HG03060 (cell line): Measurements from ENCODE around the gene FERMT2.

ENCODE experiments used
- ATAC-seq: cut with Tn5 transposase; IDR thresholded peaks from one replicate; pipeline ENCODE4 v1.9.1; 2021; ENCODE audit warnings: low read depth, moderate number of reproducible peaks; ENCODE audit not compliant: unreplicated experiment

Gene FERMT2, protein sequence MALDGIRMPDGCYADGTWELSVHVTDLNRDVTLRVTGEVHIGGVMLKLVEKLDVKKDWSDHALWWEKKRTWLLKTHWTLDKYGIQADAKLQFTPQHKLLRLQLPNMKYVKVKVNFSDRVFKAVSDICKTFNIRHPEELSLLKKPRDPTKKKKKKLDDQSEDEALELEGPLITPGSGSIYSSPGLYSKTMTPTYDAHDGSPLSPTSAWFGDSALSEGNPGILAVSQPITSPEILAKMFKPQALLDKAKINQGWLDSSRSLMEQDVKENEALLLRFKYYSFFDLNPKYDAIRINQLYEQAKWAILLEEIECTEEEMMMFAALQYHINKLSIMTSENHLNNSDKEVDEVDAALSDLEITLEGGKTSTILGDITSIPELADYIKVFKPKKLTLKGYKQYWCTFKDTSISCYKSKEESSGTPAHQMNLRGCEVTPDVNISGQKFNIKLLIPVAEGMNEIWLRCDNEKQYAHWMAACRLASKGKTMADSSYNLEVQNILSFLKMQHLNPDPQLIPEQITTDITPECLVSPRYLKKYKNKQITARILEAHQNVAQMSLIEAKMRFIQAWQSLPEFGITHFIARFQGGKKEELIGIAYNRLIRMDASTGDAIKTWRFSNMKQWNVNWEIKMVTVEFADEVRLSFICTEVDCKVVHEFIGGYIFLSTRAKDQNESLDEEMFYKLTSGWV

DNA sequence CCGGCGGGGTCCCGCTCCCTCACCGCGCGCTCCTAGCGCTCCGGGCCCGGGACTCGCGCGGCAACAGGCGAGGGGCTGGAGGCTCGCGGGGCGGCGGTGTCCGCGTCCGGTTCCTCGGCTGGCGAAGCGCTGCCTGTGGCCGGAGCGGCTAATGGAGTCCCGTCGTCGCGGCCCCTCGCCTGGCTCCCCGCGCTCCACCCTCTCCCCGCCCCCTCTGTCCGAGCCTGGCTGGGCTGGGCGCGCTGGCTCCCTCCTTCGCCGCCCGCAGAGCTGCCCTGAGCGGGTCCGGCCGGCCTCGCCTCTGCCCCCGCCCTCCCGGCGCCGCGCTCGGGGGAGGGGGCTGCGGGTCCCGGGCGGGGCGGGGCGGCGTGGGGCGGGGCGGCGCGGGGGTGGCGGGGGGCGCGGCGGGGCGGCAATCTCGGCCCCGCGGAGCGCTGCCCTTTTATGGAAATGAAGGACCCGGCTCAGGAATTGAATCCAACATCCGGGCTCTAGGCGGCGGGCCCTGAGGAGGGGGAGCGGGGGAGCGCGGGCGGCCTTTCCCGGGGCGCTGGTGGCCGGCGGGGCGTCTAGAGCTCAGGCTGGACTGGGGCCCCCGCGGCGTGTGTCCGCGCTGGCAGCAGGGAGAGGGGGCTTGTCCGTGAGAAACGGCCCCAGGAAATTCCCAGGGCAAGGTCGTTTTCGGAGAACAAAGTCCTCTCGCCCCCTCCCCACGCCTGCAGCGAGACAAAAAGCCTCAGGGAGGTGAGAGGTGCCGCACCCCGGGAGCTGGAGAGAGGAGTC is at the start of gene FERMT2:
Gene FERMT2 (minus strand): TSS at position 153 of the 783 bp plus-strand sequence. CDS start 482 bp downstream, outside the sequence.
- ATAC-seq: no peak

DNA sequence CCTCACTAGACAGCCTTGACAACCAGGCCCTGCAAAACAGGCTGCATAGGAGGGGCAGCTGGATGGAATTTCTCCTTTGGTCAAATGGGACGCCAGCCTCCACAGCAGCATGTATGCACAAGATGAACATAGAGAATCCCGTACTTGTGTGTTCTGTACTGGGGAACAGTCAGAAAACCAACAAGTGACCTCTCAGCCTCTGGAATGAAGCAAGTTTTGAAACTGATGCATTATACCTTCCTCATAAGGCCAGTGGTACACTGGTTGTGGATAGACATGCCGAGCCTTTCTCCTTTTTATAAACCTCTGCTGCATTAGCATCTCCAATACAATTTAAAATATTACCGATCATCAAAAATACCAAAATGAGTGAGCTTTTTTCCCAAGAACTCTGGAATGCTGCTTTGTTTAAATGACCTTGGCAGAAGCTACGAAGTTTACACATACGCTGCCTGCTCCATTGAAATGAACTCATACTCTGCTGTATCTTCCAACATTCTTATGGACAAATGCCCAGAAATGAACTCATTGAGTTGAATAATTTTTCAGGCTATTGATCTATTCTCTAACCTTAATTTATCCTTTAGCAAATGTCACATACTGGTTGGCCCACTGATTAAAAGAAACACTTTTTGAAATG is 47.6 kb upstream of the FERMT2 start:
- ATAC-seq: no peak

DNA sequence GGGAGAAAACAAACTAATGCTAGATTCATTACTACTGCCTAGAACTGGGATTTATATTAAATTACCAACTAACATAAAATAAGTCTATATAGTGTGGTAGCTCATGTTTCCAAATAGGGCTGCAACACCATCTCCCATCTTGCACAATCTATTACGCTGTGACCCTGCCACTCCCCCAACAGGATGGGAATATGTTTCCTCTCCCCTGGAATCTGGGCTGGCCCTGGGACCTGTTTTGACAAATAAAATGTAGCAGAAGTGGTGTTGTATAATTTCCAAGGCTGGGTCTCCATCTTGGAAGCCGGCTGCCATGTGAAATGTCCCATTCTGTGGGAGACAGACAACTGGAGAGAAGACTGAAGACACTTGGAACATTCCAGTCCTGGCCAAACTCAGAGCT is 45.6 kb upstream of the FERMT2 start:
- no peak for ATAC-seq

DNA sequence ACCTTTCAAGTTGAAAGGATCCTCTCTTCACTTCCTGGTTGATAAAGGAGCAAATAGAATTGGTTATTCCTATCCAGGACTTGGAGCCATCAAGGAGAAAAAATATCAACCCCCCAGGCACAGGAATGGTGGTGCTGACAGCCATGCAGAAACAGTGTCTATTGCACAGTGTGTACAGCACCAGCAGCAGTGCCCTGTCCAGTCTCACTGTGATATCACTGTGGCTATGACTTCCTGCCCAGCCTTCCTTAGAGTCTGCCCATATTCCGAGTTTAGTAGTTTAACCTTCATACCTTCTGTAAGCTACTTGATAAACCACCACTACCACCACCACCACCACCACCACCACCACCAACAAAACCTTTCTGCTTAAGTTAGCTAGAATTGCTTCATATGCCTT is 45.1 kb upstream of the FERMT2 start:
- ATAC-seq: no peak

DNA sequence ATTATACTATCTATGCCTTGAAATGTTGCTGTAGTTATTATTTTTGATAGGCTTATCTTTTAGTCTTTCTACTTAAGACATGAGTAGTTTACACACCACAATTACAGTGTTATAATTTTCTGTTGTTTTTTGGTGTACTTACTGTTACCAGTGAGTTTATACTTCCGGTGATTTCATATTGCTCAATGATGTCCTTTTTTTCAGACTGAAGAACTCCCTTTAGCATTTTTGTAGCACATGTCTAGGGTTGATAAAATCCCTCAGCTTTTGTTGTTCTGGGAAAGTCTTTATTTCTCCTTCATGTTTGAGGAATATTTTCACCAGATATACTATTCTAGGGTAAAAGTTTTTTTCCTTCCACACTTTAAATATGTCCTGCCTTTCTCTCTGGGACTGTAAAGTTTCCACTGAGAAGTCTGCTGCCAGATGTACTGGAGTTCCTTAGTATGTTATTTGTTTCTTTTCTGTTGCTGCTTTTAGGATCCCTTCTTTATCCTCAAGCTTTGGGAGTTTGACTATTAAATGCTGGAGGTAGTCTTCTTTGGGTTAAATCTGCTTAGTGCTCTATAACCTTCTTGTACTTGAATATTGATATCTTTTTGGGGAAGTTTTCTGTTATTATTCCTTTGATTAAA is 41.5 kb upstream of the FERMT2 start:
- ATAC-seq: no peak

DNA sequence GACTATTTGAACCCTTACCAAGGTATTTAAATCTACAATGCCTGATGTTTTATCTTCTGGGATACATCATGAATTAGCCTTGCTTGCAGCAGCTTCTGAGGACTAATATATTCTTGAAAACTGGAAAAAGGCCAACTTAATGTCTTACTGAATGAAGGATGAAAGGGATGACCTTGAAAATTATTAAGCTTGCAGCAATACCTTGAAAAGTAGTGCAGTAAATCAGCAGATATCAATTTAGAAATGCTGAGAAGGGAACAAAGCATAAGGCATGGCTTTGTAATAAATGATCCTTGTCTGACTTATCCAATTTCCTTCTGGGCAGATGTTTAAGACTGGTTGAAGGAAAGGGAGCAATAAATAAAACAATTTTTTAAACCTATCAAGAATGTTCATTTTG is 37.3 kb upstream of the FERMT2 start:
- no peak for ATAC-seq

DNA sequence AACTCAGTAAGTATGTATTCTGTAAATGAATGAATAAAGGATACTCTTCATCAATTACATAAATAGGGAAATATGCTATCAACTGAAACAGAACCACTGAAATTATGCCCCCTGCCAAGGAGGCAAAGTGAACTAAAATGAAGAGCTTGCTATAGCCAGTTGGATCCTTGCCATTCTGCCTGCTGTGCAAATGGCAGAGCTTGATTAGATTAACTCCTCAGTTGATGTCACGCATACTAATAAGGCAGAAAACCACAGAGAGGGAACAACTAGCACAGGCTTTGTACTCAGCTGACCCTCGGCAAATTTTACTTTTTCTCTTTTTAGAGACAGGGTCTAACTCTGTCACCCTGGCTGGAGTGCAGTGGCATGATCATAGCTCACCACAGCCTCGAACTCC is 36.7 kb upstream of the FERMT2 start:
- no peak for ATAC-seq

DNA sequence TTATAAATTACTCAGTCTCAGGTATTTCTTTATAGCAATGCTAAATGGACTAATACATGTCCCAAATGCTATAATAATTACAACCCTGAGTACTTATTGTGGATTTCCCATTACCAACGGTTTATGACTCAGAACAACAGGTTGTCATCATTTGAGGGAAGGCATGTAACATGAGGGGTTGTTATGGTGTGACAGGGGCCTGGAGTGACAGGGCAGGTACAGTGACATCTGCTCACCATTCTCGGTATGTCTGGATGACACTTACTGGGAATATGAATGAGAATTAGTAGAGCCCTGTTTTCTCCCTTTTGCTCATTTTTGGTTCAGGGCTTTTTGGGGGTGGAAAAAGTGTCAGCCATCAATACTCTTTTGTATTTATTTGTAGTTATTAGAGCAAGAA is 36.2 kb upstream of the FERMT2 start:
- ATAC-seq: no peak

DNA sequence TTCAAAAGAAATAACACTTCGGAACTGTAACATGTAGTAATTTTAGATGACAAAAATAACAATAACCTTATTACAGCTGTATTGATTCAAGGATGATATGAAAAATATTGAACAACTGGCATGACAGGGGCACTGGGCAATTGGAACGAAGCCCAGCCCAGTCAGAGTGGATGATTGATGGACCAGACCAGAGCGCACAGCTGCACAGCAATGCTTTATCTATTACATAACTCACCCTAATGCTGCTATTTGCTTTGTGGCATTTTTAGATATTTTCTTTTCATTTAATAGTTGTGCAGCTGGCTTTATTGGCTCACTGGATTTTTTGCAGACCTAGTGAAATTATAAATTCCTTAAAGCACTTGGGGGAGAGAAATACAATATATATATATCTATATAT is 26.9 kb upstream of the FERMT2 start:
- ATAC-seq: no peak

DNA sequence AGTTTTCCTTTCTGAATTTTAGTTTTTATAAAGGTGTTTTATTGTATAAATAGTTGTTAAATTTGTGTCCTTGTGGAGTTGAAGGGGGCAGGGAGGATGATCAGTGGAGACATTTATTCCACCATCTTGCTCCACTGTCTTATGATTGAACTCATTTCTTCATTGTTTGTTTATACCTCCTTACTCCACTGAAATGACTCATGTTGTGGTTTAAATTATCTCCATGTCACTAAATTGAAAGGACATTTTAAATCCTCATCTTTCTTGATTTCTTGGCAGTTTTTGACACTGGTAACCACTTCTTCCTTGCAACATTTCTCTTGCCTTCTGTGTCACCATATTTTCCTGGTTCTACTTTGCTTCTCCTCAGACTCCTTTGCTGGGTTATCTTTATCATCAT is 23.6 kb upstream of the FERMT2 start:
- no peak for ATAC-seq

DNA sequence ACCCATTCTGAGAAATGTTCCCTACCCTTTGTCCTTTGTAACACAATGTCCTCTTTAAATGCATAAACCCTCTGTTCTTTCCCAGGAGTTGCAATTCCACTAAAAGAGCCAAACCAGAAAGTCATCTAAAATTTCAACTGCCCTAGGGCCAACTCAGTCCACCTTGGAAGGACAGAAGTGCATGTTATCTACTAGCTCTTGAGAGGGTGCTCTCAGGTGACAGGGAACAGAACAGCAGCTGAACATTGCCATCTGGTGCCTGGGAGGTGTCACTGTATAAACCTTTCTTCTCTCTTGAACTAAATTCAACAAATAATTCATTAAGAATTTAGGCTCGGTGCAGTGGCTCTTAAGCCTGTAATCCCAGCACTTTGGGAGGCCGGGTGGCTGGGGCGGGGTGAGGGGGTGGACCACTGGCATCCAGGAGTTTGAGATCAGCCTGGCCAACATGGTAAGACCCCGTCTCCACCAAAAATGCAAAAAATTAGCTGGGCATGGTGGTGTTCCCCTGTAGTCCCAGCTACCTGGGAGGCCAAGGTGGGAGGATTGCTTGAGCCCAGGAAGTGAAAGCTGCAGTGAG is 10.3 kb upstream of the FERMT2 start:
- ATAC-seq: no peak

DNA sequence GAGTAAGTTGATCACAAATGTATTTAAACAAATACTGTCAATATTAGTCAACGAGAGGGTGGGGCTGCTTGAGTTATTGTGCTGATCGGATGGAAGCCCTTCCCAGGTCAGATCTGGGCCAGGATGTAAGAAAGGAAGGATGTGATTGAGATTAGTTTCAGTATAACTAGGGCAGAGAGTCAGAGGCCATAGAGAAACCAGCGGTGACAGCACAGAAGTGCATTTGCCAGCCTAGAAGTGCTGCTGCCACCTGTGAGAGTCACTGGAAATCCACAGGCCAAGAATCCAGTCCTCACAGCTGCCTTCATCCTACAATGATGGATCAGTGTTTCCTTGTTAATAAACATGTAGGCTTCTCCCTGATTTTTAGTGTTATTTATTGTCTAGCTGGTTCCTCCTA is 9.8 kb upstream of the FERMT2 start:
- no peak for ATAC-seq

DNA sequence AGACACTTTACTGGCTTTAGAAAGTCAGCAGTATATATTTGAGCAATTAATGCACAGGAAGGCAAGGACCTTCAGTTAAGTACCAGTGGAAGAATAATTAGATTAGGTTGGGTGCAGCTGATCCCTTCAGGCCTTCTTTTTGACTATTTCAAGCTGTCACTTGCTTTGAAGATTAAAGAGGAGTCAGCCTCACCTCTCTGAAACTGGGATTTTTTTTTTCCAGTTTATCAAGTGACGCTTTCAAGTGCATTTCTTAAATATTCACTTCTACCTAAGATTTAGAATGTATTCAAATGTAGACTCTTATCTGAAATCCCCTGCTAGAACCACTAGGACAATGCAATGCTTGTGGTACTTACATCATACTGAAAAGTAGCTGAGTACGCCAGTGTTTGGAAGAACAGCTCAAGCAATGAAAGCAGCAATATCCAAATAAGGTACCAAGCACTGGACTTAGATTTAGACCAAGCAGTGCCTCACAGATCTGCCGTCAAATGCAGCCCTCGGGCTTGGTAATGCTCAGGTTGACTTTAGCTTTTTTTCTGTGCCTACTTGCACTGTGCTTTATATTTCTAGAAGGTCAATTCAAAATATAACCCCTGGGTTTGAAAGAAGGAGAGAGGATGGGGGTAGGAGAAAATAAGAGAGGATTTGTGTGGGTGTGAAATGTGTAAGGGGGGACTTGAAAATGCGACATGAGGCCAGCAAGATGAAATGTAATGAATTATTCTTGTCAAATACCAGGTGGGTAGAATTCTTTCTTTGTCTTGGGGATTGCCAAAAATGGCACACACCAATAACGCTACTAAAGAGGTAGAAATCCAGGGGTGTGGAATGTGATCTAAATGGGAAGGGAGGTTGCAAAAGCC is 3.7 kb upstream of the FERMT2 start:
- ATAC-seq: no peak

DNA sequence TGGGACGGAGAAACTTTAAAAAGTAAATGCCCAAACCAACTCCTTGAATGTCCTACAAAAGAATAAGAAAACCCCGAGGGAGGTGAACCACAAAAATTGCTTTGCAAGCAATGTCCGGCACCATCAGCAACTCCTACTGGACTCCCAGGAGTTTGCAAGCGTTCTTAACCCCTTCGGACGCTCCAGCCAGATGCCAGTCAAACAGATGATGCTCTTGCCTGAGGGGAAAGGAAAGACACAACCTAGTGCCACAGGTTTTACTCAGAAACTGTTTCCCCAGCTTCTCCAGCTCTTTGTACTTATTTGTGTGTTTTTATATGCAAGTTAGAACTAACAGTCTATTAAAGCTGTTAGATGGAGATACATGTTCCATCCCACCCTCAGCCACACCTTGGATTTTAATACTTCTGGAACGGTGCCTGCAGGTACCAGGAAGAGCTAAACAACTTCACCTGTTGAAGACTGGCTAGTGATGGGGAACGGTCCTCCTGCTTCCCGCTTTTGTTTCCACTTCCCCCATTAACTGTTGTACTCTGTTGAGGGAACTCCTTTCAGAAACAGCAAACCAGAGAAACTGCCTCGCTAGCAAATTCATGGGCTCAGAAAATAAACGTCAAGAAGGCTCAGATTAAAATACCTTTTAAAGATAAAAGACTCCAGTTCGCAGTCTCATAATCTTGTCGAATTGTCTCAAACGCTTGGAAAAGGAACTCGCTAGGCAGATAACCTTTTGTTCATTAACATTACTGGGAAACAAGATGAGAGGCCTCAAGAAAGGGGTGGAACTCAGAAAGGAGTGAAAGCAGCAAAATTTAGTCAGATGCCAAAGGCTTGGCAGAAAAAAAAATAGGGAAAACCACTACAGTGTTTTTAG is 1.1 kb upstream of the FERMT2 start:
- ATAC-seq: no peak

DNA sequence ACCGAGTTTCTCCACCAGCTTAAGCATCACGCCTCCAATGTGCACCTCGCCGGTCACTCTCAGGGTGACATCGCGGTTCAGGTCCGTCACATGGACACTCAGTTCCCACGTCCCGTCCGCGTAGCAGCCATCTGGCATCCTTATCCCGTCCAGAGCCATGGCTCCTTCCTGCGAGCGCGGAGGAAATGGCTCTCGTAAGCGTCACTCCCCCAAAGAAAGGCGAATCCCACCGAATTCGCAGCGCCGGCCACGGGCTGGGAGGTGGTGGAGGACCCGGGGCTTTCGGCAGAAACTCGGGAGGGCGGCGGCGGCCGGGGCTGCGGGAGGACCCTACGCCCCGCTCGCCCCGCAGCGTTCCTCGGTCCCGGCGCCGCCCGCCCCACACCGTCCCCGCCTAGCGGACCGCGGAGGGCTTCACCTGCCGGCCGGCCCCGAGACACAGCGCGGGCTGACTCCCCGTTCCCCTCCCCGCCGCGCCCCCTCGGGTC is 396 bp downstream of the FERMT2 start:
- ATAC-seq: no peak

DNA sequence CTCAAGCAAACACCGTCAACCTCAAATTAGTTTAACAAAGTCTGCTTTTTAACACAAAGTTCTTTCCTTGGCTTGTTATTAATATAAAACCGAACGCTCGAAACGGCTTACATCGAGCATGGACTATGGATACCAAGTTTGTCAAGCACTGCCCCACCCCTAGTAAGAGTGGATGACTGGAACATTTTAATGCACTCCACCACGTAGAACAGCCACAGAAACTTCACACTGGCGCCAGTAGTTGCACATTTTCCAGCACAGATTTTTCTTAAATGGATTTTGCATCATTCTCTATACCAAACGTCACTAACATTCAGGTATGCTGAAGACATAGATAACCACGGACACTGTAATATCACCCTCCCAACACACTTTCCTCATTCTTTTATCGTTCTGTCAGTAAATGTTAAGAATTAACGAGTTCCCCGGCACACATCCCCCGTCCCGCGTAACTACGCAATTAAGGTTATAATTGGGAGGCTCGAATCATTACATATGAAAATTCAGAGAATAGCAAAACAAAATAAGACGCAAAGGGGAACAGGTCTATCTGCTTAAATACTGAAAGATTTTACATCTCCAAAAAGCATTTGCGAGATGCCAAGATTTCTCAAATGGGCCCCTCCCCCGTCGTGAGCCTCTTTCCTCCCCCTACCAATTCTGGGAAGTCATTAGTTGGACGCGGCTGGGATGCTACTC is 990 bp downstream of the FERMT2 start:
- ATAC-seq: no peak

DNA sequence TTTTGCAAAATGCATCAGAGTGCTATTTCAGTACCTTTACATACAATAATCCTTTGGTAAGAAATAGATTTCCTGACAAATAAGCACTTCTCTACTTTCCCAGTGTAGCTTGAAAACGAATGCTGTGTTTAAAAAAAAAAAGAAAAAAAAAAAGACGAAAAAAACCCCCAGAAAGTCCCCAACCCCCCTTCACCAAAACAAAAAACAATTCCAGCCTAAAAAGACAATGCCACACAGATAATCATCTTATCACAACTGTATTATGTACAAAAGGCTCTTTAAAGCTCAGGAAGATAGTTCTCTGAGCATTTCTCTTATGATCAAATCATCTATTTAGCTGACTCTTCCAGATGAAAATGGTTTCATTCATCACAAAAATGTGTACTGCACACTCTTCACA is 1.6 kb downstream of the FERMT2 start:
- no peak for ATAC-seq
